Measurements from ENCODE around the gene CXCR5. TPM values are rescaled to one million over a fixed set of nuclear protein-coding genes. Genes with fewer than 3 reads are reported as not detected.
A peak's percentile ranks its signal among the peaks of the same experiment; 100 is the strongest.

CXCR5 gene
- total and polyA plus RNA-seq, 2 donors = 0.57 to 1.3 TPM

- H3K27me3 ChIP-seq (ENCODE audit: control insufficient read depth in 2 of 2, insufficient read depth in 1 of 2, low read length in 1 of 2) = no peaks in the 10 kb centered on the region
- peak overlapping the region; percentile 89 to 96 for H3K27ac ChIP-seq (ENCODE audit: low read depth in 1 of 2, low read length in 1 of 2)
- peak overlapping the region; percentile 6 to 43 for H3K4me3 ChIP-seq (ENCODE audit: low read length in 2 of 2)
- peaks cover 88 to 99% of the 10 kb centered on the region in 2 donors for H3K4me1 ChIP-seq (ENCODE audit: control insufficient read depth in 2 of 2, insufficient read depth in 2 of 2, low read length in 2 of 2)
- peak in 3 of 9 donors; percentile 70 to 87 (median 73) for DNase-seq (ENCODE audit: low read depth in 6 of 9, low spot score in 9 of 9)
- no peaks in the 10 kb centered on the region for H3K9me3 ChIP-seq (ENCODE audit: control insufficient read depth in 2 of 2, insufficient read depth in 1 of 2, low read length in 1 of 2)
- 30% methylated on average over 15 of the region's 15 CpGs for WGBS
- peaks cover 8 to 9% of the 10 kb centered on the region in 2 donors for H3K36me3 ChIP-seq (ENCODE audit: control insufficient read depth in 2 of 2, insufficient read depth in 2 of 2, low read length in 1 of 2)
These were observed 30.7 kb downstream of the CXCR5 start for GRCh38 chr11:118914178-118914918.

GRCh38 chr11:118914987-118915386, 31.3 kb downstream of the CXCR5 start:
- no peaks in the 10 kb centered on the region for H3K9me3 ChIP-seq (ENCODE audit: control insufficient read depth in 2 of 2, insufficient read depth in 1 of 2, low read length in 1 of 2)
- peak overlapping the region; percentile 89 to 96 for H3K27ac ChIP-seq (ENCODE audit: low read depth in 1 of 2, low read length in 1 of 2)
- no peak for DNase-seq (ENCODE audit: low read depth in 6 of 9, low spot score in 9 of 9)
- peaks cover 88 to 99% of the 10 kb centered on the region in 2 donors for H3K4me1 ChIP-seq (ENCODE audit: control insufficient read depth in 2 of 2, insufficient read depth in 2 of 2, low read length in 2 of 2)
- 82% methylated on average over 4 of the region's 4 CpGs for WGBS
- peaks cover 4 to 9% of the 10 kb centered on the region in 2 donors for H3K36me3 ChIP-seq (ENCODE audit: control insufficient read depth in 2 of 2, insufficient read depth in 2 of 2, low read length in 1 of 2)
- no peak overlapping the region for H3K4me3 ChIP-seq (ENCODE audit: low read length in 2 of 2)
- H3K27me3 ChIP-seq (ENCODE audit: control insufficient read depth in 2 of 2, insufficient read depth in 1 of 2, low read length in 1 of 2) = no peaks in the 10 kb centered on the region

- 100% methylated on average over 2 of the region's 2 CpGs for whole genome bisulfite sequencing
- H3K4me1 ChIP-seq (ENCODE audit: control insufficient read depth in 2 of 2, insufficient read depth in 2 of 2, low read length in 2 of 2) = peaks cover 88 to 99% of the 10 kb centered on the region in 2 donors
- H3K27ac ChIP-seq (ENCODE audit: low read depth in 1 of 2, low read length in 1 of 2) = peak overlapping the region; percentile 89 to 96
- DNase-seq (ENCODE audit: low read depth in 6 of 9, low spot score in 9 of 9) = no peak
- peaks cover 4 to 9% of the 10 kb centered on the region in 2 donors for H3K36me3 ChIP-seq (ENCODE audit: control insufficient read depth in 2 of 2, insufficient read depth in 2 of 2, low read length in 1 of 2)
- no peaks in the 10 kb centered on the region for H3K27me3 ChIP-seq (ENCODE audit: control insufficient read depth in 2 of 2, insufficient read depth in 1 of 2, low read length in 1 of 2)
- H3K4me3 ChIP-seq (ENCODE audit: low read length in 2 of 2) = no peak overlapping the region
- H3K9me3 ChIP-seq (ENCODE audit: control insufficient read depth in 2 of 2, insufficient read depth in 1 of 2, low read length in 1 of 2) = no peaks in the 10 kb centered on the region
These were observed 31.7 kb downstream of the CXCR5 start for GRCh38 chr11:118915396-118915795.

DNA sequence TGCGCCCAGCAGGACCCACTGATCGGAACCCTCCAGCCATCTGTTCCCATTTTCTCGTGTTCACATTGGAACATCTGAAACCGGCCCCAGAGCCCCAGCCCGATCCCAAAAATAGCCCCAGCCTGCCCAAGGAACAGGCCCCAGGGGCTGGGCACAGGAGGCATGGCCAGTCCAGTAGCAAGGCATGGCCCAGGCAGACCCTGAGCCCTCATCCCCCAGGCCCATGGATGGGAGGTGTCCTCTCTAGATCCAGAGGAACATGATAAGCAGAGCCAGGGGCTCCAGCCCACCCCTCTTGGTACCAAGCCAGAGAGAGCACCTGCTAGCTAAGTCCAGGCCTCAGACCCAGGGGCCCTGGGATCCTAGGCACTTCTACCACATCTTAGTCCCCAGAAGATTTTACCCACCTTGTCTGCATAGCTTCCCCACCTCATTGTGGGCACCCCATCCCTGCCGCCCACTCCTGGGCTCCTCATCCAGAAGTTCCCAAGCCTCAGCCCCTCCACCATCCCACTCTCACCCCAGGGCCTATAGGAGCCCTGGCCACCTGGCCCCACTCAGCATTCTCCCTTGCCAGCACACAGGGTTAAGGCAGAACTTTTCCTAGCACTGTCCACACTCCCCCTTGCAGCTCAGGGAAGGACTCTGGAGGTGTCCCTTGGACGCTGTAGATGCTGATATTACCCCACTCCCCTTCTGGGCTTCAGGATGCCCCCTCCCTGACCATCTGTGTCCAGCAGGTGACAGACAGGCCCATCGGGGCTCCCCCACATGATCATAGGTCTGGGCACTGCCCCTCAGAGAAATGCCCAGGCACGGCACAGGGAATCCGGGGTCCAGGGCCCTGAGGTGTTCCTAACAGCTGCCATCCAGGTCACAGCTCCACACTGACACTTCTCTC, 32.5 kb downstream of the CXCR5 start:
- 92% methylated on average over 10 of the region's 10 CpGs for WGBS
- peak overlapping the region in 1 of 2 donors; percentile 44 for H3K27ac ChIP-seq (ENCODE audit: low read depth in 1 of 2, low read length in 1 of 2)
- no peak overlapping the region for H3K4me3 ChIP-seq (ENCODE audit: low read length in 2 of 2)
- peaks cover 82 to 99% of the 10 kb centered on the region in 2 donors for H3K4me1 ChIP-seq (ENCODE audit: control insufficient read depth in 2 of 2, insufficient read depth in 2 of 2, low read length in 2 of 2)
- H3K9me3 ChIP-seq (ENCODE audit: control insufficient read depth in 2 of 2, insufficient read depth in 1 of 2, low read length in 1 of 2) = no peaks in the 10 kb centered on the region
- no peaks in the 10 kb centered on the region for H3K27me3 ChIP-seq (ENCODE audit: control insufficient read depth in 2 of 2, insufficient read depth in 1 of 2, low read length in 1 of 2)
- peaks cover 4 to 9% of the 10 kb centered on the region in 2 donors for H3K36me3 ChIP-seq (ENCODE audit: control insufficient read depth in 2 of 2, insufficient read depth in 2 of 2, low read length in 1 of 2)
- no peak for DNase-seq (ENCODE audit: low read depth in 6 of 9, low spot score in 9 of 9)

DNA sequence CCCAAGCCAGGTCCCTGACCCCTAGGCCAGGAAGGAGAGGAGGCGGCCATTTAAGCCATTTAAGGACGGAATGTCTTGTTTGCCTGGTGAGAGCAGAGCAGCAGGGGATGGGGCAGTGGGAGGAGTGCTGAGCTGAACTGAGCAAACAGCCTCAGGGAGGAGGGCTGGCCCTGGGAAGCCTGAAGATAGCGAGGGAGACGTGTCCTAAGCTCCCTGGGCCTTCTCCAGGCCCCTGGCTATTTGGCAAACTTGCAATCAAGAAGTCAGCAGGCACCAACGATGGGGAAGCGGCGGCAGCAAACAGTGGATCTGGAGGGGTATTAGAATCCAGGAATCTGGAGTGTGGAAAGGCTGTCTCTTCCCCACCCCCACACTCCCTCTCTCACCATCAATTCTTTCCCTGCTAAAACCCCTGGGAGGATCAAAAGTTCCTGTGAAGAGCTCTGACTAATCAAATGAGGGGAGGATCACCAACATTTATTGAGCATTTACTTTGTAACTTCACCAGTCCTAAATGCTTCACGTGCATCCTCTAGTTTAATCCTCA, 33.2 kb downstream of the CXCR5 start:
- WGBS = 92% methylated on average over 8 of the region's 8 CpGs
- no peak for DNase-seq (ENCODE audit: low read depth in 6 of 9, low spot score in 9 of 9)
- Histone ChIP-seq H3K27ac (ENCODE audit: low read depth in 1 of 2, low read length in 1 of 2) (peak overlapping the region in 1 of 2 donors; percentile 32), H3K4me3 (ENCODE audit: low read length in 2 of 2) (no peak overlapping the region), H3K4me1 (ENCODE audit: control insufficient read depth in 2 of 2, insufficient read depth in 2 of 2, low read length in 2 of 2) (peaks cover 77 to 99% of the 10 kb centered on the region in 2 donors), H3K9me3 (ENCODE audit: control insufficient read depth in 2 of 2, insufficient read depth in 1 of 2, low read length in 1 of 2) (no peaks in the 10 kb centered on the region), H3K36me3 (ENCODE audit: control insufficient read depth in 2 of 2, insufficient read depth in 2 of 2, low read length in 1 of 2) (peaks cover 4 to 9% of the 10 kb centered on the region in 2 donors), H3K27me3 (ENCODE audit: control insufficient read depth in 2 of 2, insufficient read depth in 1 of 2, low read length in 1 of 2) (no peaks in the 10 kb centered on the region)

DNA sequence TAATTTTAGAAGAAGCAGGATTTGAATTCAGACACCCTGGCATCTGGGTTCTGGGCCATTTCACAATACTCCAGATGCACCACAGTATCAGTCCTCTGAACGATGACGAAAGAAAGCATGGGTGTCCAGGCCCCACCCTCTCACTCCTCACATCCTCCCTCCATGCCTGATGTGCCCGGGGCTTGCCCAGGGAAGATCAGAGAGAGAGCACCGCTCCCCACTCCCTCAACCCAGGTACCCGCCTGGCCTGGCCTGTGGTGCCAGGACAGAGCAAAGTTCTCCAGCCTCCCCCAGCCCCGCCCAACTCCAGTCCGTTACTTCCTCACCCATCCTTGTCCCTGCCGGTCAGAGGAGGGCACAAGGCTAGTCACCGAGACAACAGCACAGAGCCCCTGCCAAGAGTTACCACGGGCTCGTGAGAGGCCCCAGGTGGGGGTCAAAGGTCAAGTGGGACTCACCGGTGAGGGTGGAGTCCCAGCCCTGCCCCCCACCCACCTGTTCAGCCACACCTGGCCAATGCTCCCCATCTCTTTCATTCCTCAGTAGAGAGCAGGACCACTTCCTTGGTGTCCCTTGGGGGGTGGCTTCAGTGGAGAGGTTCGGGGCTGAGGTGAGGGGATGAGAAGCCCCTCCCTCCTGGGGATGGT, 33.9 kb downstream of the CXCR5 start:
- Histone ChIP-seq H3K4me3 (ENCODE audit: low read length in 2 of 2) (no peak overlapping the region), H3K9me3 (ENCODE audit: control insufficient read depth in 2 of 2, insufficient read depth in 1 of 2, low read length in 1 of 2) (no peaks in the 10 kb centered on the region), H3K27me3 (ENCODE audit: control insufficient read depth in 2 of 2, insufficient read depth in 1 of 2, low read length in 1 of 2) (no peaks in the 10 kb centered on the region), H3K4me1 (ENCODE audit: control insufficient read depth in 2 of 2, insufficient read depth in 2 of 2, low read length in 2 of 2) (peaks cover 76 to 99% of the 10 kb centered on the region in 2 donors), H3K27ac (ENCODE audit: low read depth in 1 of 2, low read length in 1 of 2) (peak overlapping the region; percentile 51 to 84), H3K36me3 (ENCODE audit: control insufficient read depth in 2 of 2, insufficient read depth in 2 of 2, low read length in 1 of 2) (peaks cover 4 to 9% of the 10 kb centered on the region in 2 donors)
- DNase-seq (ENCODE audit: low read depth in 6 of 9, low spot score in 9 of 9) = no peak
- WGBS = 73% methylated on average over 13 of the region's 13 CpGs

- Histone ChIP-seq H3K27ac (ENCODE audit: low read depth in 1 of 2, low read length in 1 of 2) (peak overlapping the region; percentile 51 to 84), H3K9me3 (ENCODE audit: control insufficient read depth in 2 of 2, insufficient read depth in 1 of 2, low read length in 1 of 2) (no peaks in the 10 kb centered on the region), H3K4me1 (ENCODE audit: control insufficient read depth in 2 of 2, insufficient read depth in 2 of 2, low read length in 2 of 2) (peaks cover 76 to 99% of the 10 kb centered on the region in 2 donors), H3K4me3 (ENCODE audit: low read length in 2 of 2) (no peak overlapping the region), H3K36me3 (ENCODE audit: control insufficient read depth in 2 of 2, insufficient read depth in 2 of 2, low read length in 1 of 2) (peaks cover 4 to 9% of the 10 kb centered on the region in 2 donors), H3K27me3 (ENCODE audit: control insufficient read depth in 2 of 2, insufficient read depth in 1 of 2, low read length in 1 of 2) (no peaks in the 10 kb centered on the region)
- no peak for DNase-seq (ENCODE audit: low read depth in 6 of 9, low spot score in 9 of 9)
- WGBS = 74% methylated on average over 14 of the region's 14 CpGs
These were observed 34.5 kb downstream of the CXCR5 start for GRCh38 chr11:118918128-118918685.

DNA sequence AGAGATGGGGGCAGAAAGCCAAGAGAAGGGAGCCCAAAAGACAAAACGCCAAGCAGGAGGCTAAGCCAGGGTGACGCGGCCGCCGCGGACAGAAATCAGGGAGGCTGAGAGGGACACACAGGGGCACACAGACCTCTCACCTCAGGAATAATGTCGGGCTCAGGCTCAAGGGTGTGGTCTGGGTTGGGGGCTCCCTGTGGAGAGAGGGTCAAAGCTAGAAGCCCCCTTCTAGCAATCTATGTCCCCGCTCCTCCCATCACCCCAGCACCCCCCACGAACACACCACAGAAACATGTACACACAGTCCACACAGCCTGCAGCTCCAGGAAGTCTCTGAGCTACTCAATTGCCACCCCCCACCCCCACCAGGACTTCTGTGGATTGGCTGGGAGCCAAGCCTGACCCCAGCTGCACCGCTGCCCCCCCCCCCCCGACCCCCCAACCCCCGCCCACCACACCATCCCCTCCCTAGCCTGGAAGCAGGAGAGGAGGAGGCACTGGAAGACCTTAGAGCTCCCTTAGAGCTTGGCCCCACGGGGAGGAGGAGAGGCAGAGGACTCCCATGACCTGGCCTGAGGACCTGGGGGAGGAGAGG, 35.1 kb downstream of the CXCR5 start:
- Histone ChIP-seq H3K27me3 (ENCODE audit: control insufficient read depth in 2 of 2, insufficient read depth in 1 of 2, low read length in 1 of 2) (no peaks in the 10 kb centered on the region), H3K4me3 (ENCODE audit: low read length in 2 of 2) (peak overlapping the region in 1 of 2 donors; percentile 23), H3K27ac (ENCODE audit: low read depth in 1 of 2, low read length in 1 of 2) (peak overlapping the region; percentile 37 to 84), H3K9me3 (ENCODE audit: control insufficient read depth in 2 of 2, insufficient read depth in 1 of 2, low read length in 1 of 2) (no peaks in the 10 kb centered on the region), H3K4me1 (ENCODE audit: control insufficient read depth in 2 of 2, insufficient read depth in 2 of 2, low read length in 2 of 2) (peaks cover 72 to 99% of the 10 kb centered on the region in 2 donors), H3K36me3 (ENCODE audit: control insufficient read depth in 2 of 2, insufficient read depth in 2 of 2, low read length in 1 of 2) (peaks cover 4 to 9% of the 10 kb centered on the region in 2 donors)
- DNase-seq (ENCODE audit: low read depth in 6 of 9, low spot score in 9 of 9) = no peak
- WGBS = 39% methylated on average over 13 of the region's 13 CpGs
